ENCODE measurements around the gene PDIK1L. TPM values are rescaled to one million over a fixed set of nuclear protein-coding genes. Genes with fewer than 3 reads are reported as not detected.
A peak's percentile ranks its signal among the peaks of the same experiment; 100 is the strongest.

PDIK1L gene
- total and polyA plus RNA-seq, 9 of the 15 experiments (the other 6 are each of a cell fraction or from before 2014, with no cell fraction given) = 12.8 to 30.2 (median 21.5) TPM

DNA sequence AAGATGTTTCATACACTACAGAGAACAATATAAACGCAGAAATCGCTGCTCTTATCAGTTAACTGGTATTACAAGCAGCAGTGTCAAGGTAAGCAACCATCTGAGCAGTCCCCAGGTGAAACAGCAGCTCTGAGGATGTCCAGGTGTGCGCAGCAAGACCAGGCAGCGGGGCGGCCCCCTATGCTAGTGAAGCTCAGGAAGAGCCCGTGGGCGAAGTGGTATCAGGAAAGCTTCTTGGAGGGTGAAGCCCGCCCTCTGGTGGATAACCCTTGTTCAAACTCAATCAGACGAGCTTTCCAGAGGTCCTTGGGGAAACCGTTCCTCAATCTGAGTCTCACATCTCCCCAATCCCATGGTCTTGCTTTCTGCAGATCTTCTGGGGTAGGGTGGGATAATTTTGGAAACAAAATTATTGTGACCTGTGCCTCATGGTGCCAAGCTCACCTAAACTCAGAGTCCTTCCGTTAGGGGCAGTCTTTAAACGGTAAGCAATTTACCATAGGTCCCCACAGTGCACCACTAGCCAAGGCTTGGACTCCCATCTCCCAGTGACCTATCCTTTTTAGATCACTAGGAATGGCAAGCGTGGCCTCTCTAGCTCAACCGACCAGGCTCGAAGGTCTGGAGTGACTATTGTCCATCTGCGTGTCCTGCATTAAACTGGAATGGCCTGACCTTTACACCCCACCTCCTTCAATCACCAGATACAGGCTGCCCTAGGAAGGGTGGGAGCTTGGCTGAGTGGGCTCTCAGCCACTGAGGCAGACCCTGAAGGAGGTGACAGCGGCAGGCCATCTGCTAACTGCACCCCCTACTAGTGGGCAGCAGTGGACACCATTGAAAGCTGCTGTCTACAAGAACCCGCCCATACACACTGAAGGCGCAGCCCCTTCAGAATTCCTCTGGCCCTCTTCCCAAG, 33.7 kb downstream of the PDIK1L start (continued):
- TF ChIP-seq, protein P1, sequence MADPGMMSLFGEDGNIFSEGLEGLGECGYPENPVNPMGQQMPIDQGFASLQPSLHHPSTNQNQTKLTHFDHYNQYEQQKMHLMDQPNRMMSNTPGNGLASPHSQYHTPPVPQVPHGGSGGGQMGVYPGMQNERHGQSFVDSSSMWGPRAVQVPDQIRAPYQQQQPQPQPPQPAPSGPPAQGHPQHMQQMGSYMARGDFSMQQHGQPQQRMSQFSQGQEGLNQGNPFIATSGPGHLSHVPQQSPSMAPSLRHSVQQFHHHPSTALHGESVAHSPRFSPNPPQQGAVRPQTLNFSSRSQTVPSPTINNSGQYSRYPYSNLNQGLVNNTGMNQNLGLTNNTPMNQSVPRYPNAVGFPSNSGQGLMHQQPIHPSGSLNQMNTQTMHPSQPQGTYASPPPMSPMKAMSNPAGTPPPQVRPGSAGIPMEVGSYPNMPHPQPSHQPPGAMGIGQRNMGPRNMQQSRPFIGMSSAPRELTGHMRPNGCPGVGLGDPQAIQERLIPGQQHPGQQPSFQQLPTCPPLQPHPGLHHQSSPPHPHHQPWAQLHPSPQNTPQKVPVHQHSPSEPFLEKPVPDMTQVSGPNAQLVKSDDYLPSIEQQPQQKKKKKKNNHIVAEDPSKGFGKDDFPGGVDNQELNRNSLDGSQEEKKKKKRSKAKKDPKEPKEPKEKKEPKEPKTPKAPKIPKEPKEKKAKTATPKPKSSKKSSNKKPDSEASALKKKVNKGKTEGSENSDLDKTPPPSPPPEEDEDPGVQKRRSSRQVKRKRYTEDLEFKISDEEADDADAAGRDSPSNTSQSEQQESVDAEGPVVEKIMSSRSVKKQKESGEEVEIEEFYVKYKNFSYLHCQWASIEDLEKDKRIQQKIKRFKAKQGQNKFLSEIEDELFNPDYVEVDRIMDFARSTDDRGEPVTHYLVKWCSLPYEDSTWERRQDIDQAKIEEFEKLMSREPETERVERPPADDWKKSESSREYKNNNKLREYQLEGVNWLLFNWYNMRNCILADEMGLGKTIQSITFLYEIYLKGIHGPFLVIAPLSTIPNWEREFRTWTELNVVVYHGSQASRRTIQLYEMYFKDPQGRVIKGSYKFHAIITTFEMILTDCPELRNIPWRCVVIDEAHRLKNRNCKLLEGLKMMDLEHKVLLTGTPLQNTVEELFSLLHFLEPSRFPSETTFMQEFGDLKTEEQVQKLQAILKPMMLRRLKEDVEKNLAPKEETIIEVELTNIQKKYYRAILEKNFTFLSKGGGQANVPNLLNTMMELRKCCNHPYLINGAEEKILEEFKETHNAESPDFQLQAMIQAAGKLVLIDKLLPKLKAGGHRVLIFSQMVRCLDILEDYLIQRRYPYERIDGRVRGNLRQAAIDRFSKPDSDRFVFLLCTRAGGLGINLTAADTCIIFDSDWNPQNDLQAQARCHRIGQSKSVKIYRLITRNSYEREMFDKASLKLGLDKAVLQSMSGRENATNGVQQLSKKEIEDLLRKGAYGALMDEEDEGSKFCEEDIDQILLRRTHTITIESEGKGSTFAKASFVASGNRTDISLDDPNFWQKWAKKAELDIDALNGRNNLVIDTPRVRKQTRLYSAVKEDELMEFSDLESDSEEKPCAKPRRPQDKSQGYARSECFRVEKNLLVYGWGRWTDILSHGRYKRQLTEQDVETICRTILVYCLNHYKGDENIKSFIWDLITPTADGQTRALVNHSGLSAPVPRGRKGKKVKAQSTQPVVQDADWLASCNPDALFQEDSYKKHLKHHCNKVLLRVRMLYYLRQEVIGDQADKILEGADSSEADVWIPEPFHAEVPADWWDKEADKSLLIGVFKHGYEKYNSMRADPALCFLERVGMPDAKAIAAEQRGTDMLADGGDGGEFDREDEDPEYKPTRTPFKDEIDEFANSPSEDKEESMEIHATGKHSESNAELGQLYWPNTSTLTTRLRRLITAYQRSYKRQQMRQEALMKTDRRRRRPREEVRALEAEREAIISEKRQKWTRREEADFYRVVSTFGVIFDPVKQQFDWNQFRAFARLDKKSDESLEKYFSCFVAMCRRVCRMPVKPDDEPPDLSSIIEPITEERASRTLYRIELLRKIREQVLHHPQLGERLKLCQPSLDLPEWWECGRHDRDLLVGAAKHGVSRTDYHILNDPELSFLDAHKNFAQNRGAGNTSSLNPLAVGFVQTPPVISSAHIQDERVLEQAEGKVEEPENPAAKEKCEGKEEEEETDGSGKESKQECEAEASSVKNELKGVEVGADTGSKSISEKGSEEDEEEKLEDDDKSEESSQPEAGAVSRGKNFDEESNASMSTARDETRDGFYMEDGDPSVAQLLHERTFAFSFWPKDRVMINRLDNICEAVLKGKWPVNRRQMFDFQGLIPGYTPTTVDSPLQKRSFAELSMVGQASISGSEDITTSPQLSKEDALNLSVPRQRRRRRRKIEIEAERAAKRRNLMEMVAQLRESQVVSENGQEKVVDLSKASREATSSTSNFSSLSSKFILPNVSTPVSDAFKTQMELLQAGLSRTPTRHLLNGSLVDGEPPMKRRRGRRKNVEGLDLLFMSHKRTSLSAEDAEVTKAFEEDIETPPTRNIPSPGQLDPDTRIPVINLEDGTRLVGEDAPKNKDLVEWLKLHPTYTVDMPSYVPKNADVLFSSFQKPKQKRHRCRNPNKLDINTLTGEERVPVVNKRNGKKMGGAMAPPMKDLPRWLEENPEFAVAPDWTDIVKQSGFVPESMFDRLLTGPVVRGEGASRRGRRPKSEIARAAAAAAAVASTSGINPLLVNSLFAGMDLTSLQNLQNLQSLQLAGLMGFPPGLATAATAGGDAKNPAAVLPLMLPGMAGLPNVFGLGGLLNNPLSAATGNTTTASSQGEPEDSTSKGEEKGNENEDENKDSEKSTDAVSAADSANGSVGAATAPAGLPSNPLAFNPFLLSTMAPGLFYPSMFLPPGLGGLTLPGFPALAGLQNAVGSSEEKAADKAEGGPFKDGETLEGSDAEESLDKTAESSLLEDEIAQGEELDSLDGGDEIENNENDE (IDR thresholded peaks at IDR 0.05; ENCODE audit: low read depth, low read length) = no peak
- TF ChIP-seq TCF3 (CRISPR knock-in tag; IDR thresholded peaks at IDR 0.05) = peak; percentile 46; the same call in 1 of the 2 replicates
- TF ChIP-seq MCM3 (IDR thresholded peaks at IDR 0.05) = no peak
- TF ChIP-seq CBX5 (IDR thresholded peaks at IDR 0.05; ENCODE audit: borderline replicate concordance, low read depth) = no peak
- TF ChIP-seq, protein P2, sequence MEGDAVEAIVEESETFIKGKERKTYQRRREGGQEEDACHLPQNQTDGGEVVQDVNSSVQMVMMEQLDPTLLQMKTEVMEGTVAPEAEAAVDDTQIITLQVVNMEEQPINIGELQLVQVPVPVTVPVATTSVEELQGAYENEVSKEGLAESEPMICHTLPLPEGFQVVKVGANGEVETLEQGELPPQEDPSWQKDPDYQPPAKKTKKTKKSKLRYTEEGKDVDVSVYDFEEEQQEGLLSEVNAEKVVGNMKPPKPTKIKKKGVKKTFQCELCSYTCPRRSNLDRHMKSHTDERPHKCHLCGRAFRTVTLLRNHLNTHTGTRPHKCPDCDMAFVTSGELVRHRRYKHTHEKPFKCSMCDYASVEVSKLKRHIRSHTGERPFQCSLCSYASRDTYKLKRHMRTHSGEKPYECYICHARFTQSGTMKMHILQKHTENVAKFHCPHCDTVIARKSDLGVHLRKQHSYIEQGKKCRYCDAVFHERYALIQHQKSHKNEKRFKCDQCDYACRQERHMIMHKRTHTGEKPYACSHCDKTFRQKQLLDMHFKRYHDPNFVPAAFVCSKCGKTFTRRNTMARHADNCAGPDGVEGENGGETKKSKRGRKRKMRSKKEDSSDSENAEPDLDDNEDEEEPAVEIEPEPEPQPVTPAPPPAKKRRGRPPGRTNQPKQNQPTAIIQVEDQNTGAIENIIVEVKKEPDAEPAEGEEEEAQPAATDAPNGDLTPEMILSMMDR (IDR thresholded peaks at IDR 0.05 in 2 of 3, conservative IDR thresholded peaks at IDR 0.05 in 1 of 3; ENCODE audit: insufficient read depth in 2 of 3, low read depth in 1 of 3, low read length in 3 of 3) = peak; percentile 91 to 96 (median 92)
- TF ChIP-seq BACH1 (tag; IDR thresholded peaks at IDR 0.05) = no peak
- TF ChIP-seq CXXC5 (CRISPR knock-in tag; IDR thresholded peaks at IDR 0.05) = peak; percentile 55
- TF ChIP-seq MAZ (CRISPR knock-in tag; conservative IDR thresholded peaks at IDR 0.05 in 1 of 2, IDR thresholded peaks at IDR 0.05 in 1 of 2) = peak in 1 of 2 experiments; percentile 73; a peak in 3 of 4 replicates
- TF ChIP-seq, protein P3, sequence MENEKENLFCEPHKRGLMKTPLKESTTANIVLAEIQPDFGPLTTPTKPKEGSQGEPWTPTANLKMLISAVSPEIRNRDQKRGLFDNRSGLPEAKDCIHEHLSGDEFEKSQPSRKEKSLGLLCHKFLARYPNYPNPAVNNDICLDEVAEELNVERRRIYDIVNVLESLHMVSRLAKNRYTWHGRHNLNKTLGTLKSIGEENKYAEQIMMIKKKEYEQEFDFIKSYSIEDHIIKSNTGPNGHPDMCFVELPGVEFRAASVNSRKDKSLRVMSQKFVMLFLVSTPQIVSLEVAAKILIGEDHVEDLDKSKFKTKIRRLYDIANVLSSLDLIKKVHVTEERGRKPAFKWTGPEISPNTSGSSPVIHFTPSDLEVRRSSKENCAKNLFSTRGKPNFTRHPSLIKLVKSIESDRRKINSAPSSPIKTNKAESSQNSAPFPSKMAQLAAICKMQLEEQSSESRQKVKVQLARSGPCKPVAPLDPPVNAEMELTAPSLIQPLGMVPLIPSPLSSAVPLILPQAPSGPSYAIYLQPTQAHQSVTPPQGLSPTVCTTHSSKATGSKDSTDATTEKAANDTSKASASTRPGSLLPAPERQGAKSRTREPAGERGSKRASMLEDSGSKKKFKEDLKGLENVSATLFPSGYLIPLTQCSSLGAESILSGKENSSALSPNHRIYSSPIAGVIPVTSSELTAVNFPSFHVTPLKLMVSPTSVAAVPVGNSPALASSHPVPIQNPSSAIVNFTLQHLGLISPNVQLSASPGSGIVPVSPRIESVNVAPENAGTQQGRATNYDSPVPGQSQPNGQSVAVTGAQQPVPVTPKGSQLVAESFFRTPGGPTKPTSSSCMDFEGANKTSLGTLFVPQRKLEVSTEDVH (IDR thresholded peaks at IDR 0.05; ENCODE audit: low read depth, partially characterized antibody) = no peak
